ENCODE measurements around the gene ITPRIPL2.

GRCh38 chr16:19169082-19169639, 55.4 kb downstream of the ITPRIPL2 start:
- TF ChIP-seq CTCF (IDR thresholded peaks at IDR 0.05), result no peak
- no peak for TF ChIP-seq POLR2A (IDR thresholded peaks at IDR 0.05)
